Measurements from ENCODE around the gene TTC7B. TPM values are rescaled to one million over a fixed set of nuclear protein-coding genes. Genes with fewer than 3 reads are reported as not detected.

Gene TTC7B
- total RNA-seq, 1 donor from 2014 or later: 2.4 TPM

DNA sequence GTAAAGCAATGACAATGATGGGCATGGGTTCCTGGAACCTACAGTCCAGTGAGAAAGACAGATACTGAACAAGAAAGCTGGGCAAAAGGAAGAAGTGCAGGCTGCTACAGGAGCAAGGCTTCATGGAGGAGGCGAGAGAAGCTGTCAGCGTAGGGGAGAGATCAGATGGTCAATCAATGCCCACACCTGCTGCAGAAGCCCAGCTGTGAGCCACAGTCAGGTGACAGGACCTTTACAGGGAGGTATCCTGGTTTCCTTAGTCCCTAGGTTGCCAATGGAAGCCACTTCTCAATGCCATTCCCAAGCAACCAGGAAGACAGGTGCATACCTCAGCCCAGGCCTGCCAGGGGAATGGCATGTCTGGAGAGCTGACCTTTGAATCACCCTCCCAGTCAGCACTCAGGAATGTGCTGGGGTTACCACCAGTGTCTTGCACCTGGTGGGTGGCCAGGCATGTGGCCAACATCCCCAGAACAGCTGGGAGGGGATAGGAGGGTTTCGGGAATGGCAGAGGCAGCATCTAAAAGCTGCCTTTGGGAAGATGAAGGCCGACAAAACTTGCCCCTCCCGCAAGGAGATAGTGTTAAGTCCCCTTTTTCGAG lies 170.3 kb downstream of the TTC7B start:
- no peak for DNase-seq
- Mint-ChIP-seq H3K27ac (no peak overlapping the region), H3K36me3 (ENCODE audit: low read depth) (no peaks in the 10 kb centered on the region), H3K9me3 (no peaks in the 10 kb centered on the region), H3K4me1 (no peaks in the 10 kb centered on the region), H3K4me3 (no peak overlapping the region), H3K27me3 (no peaks in the 10 kb centered on the region)
- intact Hi-C loops (cut with micrococcal nuclease): no loop called here

DNA sequence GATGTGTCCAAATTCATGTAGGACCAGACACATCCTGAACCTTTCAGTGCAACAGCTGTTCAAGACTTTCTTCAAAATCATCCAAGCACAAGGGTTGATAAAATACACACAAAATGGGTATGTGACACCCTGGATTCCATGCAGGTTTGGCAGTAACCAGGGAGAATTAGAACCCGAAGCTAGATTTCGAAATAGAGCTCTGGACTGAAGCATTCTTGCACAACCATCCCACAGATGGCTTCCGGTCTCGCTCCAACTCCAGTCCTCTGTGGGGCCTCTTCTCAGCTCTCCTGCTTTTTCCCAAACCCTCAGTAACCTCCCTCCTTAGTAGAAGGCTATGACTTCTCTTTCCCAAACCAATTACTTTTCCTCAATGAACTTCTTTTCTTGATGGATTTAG lies 171.3 kb downstream of the TTC7B start:
- DNase-seq: no peak
- no peaks in the 10 kb centered on the region for H3K27me3 Mint-ChIP-seq
- no peak overlapping the region for H3K4me3 Mint-ChIP-seq
- no peak overlapping the region for H3K27ac Mint-ChIP-seq
- intact Hi-C loops (cut with micrococcal nuclease): no loop called here
- no peaks in the 10 kb centered on the region for H3K9me3 Mint-ChIP-seq
- no peaks in the 10 kb centered on the region for H3K4me1 Mint-ChIP-seq
- H3K36me3 Mint-ChIP-seq (ENCODE audit: low read depth): no peaks in the 10 kb centered on the region

- intact Hi-C loops (cut with micrococcal nuclease): no loop called here
- Mint-ChIP-seq H3K4me1 (no peaks in the 10 kb centered on the region), H3K27ac (no peak overlapping the region), H3K27me3 (no peaks in the 10 kb centered on the region), H3K4me3 (no peak overlapping the region), H3K9me3 (no peaks in the 10 kb centered on the region), H3K36me3 (ENCODE audit: low read depth) (no peaks in the 10 kb centered on the region)
- DNase-seq: no peak
Measured at GRCh38 chr14:90643982-90644670, 172.1 kb downstream of the TTC7B start.

DNA sequence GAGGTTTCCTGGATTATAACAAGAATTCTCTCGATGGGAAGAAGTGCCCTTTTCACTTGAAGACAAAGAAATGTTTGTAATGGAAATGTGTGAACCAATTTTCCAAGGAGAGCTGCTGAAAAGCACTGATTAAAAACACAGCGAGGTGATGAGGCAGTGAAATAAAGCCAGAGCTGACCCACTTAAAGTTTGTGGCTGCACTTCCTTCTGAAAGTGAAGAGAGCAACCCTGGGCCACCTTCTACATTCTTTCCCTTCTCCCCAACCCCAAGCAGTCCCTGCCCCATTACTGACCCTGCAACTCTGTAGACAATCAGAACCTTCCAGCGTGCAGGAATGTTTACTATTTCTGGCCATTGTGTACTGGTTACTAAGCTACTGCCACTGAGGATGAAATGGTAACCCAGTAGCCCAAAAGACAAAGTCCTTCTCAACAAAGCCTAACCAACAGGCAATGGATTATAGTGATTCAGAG lies 173.9 kb downstream of the TTC7B start:
- no peaks in the 10 kb centered on the region for H3K36me3 Mint-ChIP-seq (ENCODE audit: low read depth)
- no peak overlapping the region for H3K27ac Mint-ChIP-seq
- intact Hi-C loops (cut with micrococcal nuclease): no loop called here
- no peaks in the 10 kb centered on the region for H3K9me3 Mint-ChIP-seq
- H3K4me1 Mint-ChIP-seq: no peaks in the 10 kb centered on the region
- no peak overlapping the region for H3K4me3 Mint-ChIP-seq
- no peaks in the 10 kb centered on the region for H3K27me3 Mint-ChIP-seq
- no peak for DNase-seq

GRCh38 chr14:90641615-90642243 lies 174.5 kb downstream of the TTC7B start:
- Mint-ChIP-seq H3K27ac (no peak overlapping the region), H3K4me1 (no peaks in the 10 kb centered on the region), H3K4me3 (no peak overlapping the region), H3K36me3 (ENCODE audit: low read depth) (no peaks in the 10 kb centered on the region), H3K27me3 (no peaks in the 10 kb centered on the region), H3K9me3 (no peaks in the 10 kb centered on the region)
- intact Hi-C loops (cut with micrococcal nuclease): no loop called here
- DNase-seq: no peak

DNA sequence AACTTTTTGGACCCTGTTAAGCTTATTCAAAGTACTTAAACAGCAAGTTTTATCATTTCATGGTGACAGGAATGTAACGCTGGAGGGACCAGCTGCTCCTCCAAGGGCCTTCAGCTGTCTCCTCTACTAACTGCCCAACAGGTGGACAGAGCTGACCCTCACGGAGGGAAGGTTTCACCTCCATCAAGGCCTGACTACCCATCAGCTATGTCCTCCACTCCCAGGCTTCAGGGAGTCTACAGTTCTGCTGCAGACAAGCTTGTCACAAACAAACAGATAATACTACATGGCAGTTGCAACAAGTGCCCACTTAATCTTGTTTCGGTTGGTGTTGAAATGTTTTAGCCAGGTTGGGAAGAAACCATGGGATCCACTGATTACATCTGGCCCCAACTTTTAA lies 175.1 kb downstream of the TTC7B start:
- Mint-ChIP-seq H3K27ac (no peak overlapping the region), H3K27me3 (no peaks in the 10 kb centered on the region), H3K4me3 (no peak overlapping the region), H3K36me3 (ENCODE audit: low read depth) (no peaks in the 10 kb centered on the region), H3K4me1 (no peaks in the 10 kb centered on the region), H3K9me3 (no peaks in the 10 kb centered on the region)
- intact Hi-C loops (cut with micrococcal nuclease): no loop called here
- DNase-seq: no peak

GRCh38 chr14:90639641-90640040 lies 176.6 kb downstream of the TTC7B start:
- intact Hi-C loops (cut with micrococcal nuclease): no loop called here
- H3K27me3 Mint-ChIP-seq: no peaks in the 10 kb centered on the region
- DNase-seq: no peak
- H3K9me3 Mint-ChIP-seq: no peaks in the 10 kb centered on the region
- H3K36me3 Mint-ChIP-seq (ENCODE audit: low read depth): no peaks in the 10 kb centered on the region
- H3K4me1 Mint-ChIP-seq: no peaks in the 10 kb centered on the region
- no peak overlapping the region for H3K27ac Mint-ChIP-seq
- no peak overlapping the region for H3K4me3 Mint-ChIP-seq

DNA sequence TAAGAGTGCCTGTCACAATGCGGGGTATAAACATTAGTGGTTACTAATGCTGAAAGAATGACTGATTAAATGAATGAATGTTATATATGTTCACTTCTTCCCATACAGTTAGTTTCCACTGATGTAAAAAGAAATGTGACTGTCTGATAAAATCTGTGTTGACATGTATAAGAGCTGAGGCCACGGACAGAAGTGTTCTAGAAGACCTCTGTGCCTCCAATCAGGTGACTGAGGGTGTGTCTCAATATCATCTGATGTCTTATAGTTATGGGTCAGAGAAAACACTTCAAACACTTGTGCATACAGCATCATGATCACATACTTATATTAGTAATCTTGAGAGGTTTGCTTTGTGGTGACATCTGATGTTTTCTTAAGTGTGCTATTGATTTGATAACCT lies 183.4 kb downstream of the TTC7B start:
- H3K27me3 Mint-ChIP-seq: no peaks in the 10 kb centered on the region
- no peaks in the 10 kb centered on the region for H3K9me3 Mint-ChIP-seq
- peaks cover 3% of the 10 kb centered on the region for H3K4me1 Mint-ChIP-seq
- no peak overlapping the region for H3K4me3 Mint-ChIP-seq
- H3K27ac Mint-ChIP-seq: no peak overlapping the region
- no peaks in the 10 kb centered on the region for H3K36me3 Mint-ChIP-seq (ENCODE audit: low read depth)
- intact Hi-C loops (cut with micrococcal nuclease): no loop called here
- DNase-seq: no peak

DNA sequence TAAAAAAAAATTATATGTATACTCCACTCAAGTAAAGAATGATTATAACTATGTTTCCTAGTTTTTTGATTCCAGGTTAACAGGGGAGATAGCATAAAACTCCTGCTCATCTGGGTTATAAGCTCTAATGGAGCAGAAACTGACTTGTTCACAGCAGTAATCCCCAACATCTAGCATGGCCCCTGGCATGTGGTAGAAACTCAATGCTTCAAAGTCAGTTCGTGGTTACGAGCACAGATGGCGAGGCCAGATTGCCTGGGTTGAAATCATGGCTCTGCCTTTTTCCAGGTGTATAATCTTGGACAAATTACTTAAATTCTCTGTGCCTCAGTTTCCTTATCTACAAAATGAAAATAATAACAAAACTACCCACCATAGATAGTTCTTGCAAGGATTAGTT lies 183.8 kb downstream of the TTC7B start:
- H3K4me1 Mint-ChIP-seq: peaks cover 3% of the 10 kb centered on the region
- no peak overlapping the region for H3K4me3 Mint-ChIP-seq
- intact Hi-C loops (cut with micrococcal nuclease): no loop called here
- no peaks in the 10 kb centered on the region for H3K27me3 Mint-ChIP-seq
- no peaks in the 10 kb centered on the region for H3K9me3 Mint-ChIP-seq
- H3K36me3 Mint-ChIP-seq (ENCODE audit: low read depth): no peaks in the 10 kb centered on the region
- DNase-seq: no peak
- no peak overlapping the region for H3K27ac Mint-ChIP-seq

DNA sequence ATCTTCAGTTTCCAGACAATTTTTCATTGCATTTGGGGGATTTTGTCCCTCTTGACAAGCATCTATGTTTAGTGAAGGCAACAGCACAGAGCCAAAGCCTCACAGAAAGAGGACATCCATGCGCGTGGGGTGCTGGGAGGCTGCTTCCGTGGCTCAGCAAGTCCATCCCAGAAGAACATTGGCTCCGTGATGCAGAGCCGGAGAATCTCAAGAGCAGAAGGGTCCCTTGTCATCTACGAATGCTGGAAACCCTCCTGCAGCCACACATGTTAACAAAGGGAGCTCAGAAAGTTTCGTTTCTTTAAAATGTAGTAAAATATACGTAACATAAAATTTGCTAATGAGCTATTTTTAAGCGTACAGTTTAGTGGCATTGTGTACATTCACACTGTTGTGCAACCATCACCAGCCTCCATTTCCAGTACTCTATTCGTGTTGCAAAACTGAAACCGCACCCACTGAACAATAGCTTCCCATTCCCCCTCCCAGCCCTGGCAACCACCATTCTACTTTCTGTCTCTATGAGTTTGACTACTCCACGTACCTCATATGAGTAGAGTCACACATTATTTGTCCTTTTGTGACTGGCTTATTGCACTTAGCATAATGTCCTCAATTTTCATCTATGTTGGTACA lies 185.9 kb downstream of the TTC7B start:
- H3K4me3 Mint-ChIP-seq: no peak overlapping the region
- peaks cover 3% of the 10 kb centered on the region for H3K4me1 Mint-ChIP-seq
- intact Hi-C loops (cut with micrococcal nuclease): no loop called here
- no peaks in the 10 kb centered on the region for H3K36me3 Mint-ChIP-seq (ENCODE audit: low read depth)
- no peaks in the 10 kb centered on the region for H3K27me3 Mint-ChIP-seq
- H3K27ac Mint-ChIP-seq: no peak overlapping the region
- no peaks in the 10 kb centered on the region for H3K9me3 Mint-ChIP-seq
- no peak for DNase-seq

DNA sequence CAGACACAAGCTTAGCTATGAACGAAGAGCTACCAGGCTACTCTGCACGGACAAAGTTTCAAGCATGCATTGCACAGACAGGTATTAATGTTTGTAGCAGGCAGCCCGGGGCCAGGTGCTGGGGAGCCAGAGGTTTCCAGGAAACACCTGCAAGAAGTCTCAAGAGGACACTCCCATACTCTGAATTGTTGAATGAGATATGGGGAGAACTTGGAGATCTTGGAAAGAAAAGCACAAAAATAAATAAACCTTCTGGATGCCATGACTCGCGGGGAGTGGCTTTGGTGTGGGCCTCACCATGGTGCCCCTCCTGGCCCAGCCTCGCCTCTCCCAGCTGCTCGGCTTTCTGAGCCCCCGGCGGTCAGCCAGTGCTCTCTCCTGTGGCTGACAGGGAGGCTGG lies 186.8 kb downstream of the TTC7B start:
- Mint-ChIP-seq H3K4me3 (no peak overlapping the region), H3K9me3 (no peaks in the 10 kb centered on the region), H3K27me3 (no peaks in the 10 kb centered on the region), H3K36me3 (ENCODE audit: low read depth) (no peaks in the 10 kb centered on the region), H3K4me1 (peaks cover 3% of the 10 kb centered on the region), H3K27ac (no peak overlapping the region)
- intact Hi-C loops (cut with micrococcal nuclease): no loop called here
- no peak for DNase-seq

GRCh38 chr14:90628825-90629224 lies 187.4 kb downstream of the TTC7B start:
- H3K4me3 Mint-ChIP-seq: no peak overlapping the region
- H3K27ac Mint-ChIP-seq: no peak overlapping the region

DNA sequence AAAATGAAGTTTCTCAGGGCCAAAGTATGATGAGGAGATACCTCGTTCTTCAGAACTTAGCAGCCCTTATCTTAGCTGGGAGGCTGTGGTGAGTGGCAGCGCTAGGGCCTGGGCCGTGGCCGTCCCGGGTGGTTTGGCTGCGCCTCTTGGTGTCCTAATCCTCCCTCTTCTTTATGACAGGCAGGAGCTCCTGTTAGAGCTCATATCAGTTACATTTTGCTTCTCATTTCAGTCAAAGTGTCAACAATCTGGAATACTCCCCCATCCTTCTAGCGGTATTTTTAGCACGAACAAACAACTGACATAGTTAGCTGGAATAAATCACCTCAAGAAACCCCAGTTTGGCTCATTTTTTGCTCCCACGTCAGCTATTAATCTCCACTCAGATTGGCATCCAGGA lies 188.8 kb downstream of the TTC7B start:
- Mint-ChIP-seq H3K9me3 (no peaks in the 10 kb centered on the region), H3K36me3 (ENCODE audit: low read depth) (no peaks in the 10 kb centered on the region), H3K4me1 (peaks cover 3% of the 10 kb centered on the region), H3K4me3 (no peak overlapping the region), H3K27ac (no peak overlapping the region), H3K27me3 (no peaks in the 10 kb centered on the region)
- DNase-seq: no peak
- intact Hi-C loops (cut with micrococcal nuclease): no loop called here

More at GRCh38 chr14:90628825-90629224, 187.4 kb downstream of the TTC7B start:
- no peaks in the 10 kb centered on the region for H3K9me3 Mint-ChIP-seq
- intact Hi-C loops (cut with micrococcal nuclease): no loop called here
- no peak for DNase-seq
- no peaks in the 10 kb centered on the region for H3K27me3 Mint-ChIP-seq
- H3K4me1 Mint-ChIP-seq: peaks cover 3% of the 10 kb centered on the region
- no peaks in the 10 kb centered on the region for H3K36me3 Mint-ChIP-seq (ENCODE audit: low read depth)

- intact Hi-C loops (cut with micrococcal nuclease): no loop called here
- H3K4me3 Mint-ChIP-seq: no peak overlapping the region
- no peaks in the 10 kb centered on the region for H3K27me3 Mint-ChIP-seq
- H3K36me3 Mint-ChIP-seq (ENCODE audit: low read depth): no peaks in the 10 kb centered on the region
- H3K27ac Mint-ChIP-seq: no peak overlapping the region
- H3K9me3 Mint-ChIP-seq: no peaks in the 10 kb centered on the region
- peaks cover 3% of the 10 kb centered on the region for H3K4me1 Mint-ChIP-seq
- no peak for DNase-seq
Measured at GRCh38 chr14:90626550-90626949, 189.7 kb downstream of the TTC7B start.
